Measurements from ENCODE around the gene PTPRR.

- TF ChIP-seq EP300 (IDR thresholded peaks at IDR 0.05; ENCODE audit: borderline replicate concordance), result no peak
- TF ChIP-seq FOXM1 (IDR thresholded peaks at IDR 0.05; ENCODE audit: borderline replicate concordance, low read depth), result no peak
- no peak for TF ChIP-seq TAF1 (IDR thresholded peaks at IDR 0.05; ENCODE audit: low read depth)
- TF ChIP-seq USF1 (IDR thresholded peaks at IDR 0.05), result no peak
- TF ChIP-seq EGR1 (IDR thresholded peaks at IDR 0.05), result no peak
- TF ChIP-seq CEBPB (IDR thresholded peaks at IDR 0.05), result no peak
- no peak for TF ChIP-seq MAX (IDR thresholded peaks at IDR 0.05)
- no peak for TF ChIP-seq TEAD4 (IDR thresholded peaks at IDR 0.05)
These were observed 261.4 kb downstream of the PTPRR start for GRCh38 chr12:70659077-70659606.

Measured in Ishikawa (cell line).